Endometrial microvascular endothelial cells (primary cell): ENCODE measurements around the gene CPNE2. TPM values are rescaled to one million over a fixed set of nuclear protein-coding genes. Genes with fewer than 3 reads are reported as not detected.
"Not testable (repeated sequence)": the region's sequence is repeated elsewhere in the genome, so short reads cannot be mapped to it uniquely, and the experiment has no call there.

Experiments used
- in situ Hi-C: cut with HindIII; loops from 2 replicates; pipeline ENCODE4 v1.10.0; 2017; ENCODE audit warnings: low sequenced_read_pairs, low pct_unique_long_range_greater_than_20kb; ENCODE audit errors: inconsistent ontology term
- total RNA-seq: library from RNA; depleted of rRNA; stranded (reverse); fragments of >200 nt; gene quantifications from one replicate; pipeline ENCODE4 v1.2.3, GENCODE V29; 2015; ENCODE audit errors: inconsistent ontology term

Gene CPNE2
- total RNA-seq, 1 donor from 2014 or later, result 87.9 TPM

- in situ Hi-C loops, result no loop called here
Observed at GRCh38 chr16:57093666-57094564, 1.5 kb downstream of the CPNE2 start.

- in situ Hi-C loops, result no loop called here
Observed at GRCh38 chr16:57094911-57095310, 2.5 kb downstream of the CPNE2 start.

DNA sequence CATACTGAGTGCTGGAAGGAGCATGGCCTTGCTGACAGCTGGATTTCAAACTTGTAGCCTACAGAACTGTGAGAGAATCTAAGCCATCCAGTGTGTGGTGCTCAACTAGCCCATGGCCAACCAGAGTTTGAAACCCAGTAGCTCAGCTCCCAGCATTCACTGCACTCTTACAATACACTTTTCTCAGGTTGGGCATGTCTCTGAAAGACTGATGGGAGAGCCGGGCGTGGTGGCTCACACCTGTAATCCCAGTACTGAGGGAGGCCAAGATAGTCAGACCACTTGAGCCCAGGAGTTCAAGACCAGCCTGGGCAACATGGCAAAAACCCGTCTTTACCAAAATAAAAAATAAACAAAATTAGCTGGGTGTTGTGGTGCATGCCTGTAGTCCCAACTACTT lies 3.8 kb downstream of the CPNE2 start:
- in situ Hi-C loops, result no loop called here

DNA sequence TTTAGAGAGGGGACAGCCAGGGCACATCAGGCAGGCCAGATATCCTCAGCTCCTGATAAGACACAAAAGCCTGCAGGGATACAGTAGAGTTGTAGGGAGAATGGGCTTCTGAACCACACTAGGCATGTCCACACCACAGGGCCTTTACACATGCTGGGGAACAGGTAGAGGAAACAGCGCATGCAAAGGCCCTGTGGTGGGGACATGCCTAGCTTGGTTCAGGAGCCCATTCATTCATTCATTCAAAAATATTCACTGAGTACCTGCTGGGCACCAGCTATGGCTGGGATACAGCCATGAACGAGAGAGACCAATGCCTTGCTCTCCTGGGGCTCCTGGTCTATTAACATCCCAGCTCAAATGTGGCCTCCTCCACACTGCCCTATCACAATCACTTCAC lies 4.4 kb downstream of the CPNE2 start:
- in situ Hi-C loops, result no loop called here

- in situ Hi-C loops, result no loop called here
Observed at GRCh38 chr16:57098188-57098841, 5.9 kb downstream of the CPNE2 start.

GRCh38 chr16:57099965-57100364 lies 7.6 kb downstream of the CPNE2 start:
- in situ Hi-C loops, result not testable (repeated sequence)

DNA sequence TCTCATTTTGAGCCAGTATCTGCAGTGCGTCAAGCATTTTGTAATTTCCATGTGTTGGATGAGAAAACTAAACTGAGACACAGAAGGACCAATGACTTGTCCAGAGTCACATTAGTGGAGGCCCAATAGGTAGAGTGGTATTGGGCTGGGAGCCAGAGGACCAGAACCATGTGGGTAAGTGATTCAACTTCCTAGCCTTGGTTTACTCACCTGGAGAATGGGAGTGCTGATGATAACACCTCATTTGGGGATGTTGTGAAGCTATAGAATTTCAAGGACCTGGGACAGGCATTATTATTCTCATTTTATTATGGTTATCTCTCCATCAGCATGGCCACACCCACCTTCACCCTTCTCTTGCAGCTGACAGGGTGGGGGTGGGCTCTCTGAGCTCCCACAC lies 8.1 kb downstream of the CPNE2 start:
- in situ Hi-C loops, result no loop called here

DNA sequence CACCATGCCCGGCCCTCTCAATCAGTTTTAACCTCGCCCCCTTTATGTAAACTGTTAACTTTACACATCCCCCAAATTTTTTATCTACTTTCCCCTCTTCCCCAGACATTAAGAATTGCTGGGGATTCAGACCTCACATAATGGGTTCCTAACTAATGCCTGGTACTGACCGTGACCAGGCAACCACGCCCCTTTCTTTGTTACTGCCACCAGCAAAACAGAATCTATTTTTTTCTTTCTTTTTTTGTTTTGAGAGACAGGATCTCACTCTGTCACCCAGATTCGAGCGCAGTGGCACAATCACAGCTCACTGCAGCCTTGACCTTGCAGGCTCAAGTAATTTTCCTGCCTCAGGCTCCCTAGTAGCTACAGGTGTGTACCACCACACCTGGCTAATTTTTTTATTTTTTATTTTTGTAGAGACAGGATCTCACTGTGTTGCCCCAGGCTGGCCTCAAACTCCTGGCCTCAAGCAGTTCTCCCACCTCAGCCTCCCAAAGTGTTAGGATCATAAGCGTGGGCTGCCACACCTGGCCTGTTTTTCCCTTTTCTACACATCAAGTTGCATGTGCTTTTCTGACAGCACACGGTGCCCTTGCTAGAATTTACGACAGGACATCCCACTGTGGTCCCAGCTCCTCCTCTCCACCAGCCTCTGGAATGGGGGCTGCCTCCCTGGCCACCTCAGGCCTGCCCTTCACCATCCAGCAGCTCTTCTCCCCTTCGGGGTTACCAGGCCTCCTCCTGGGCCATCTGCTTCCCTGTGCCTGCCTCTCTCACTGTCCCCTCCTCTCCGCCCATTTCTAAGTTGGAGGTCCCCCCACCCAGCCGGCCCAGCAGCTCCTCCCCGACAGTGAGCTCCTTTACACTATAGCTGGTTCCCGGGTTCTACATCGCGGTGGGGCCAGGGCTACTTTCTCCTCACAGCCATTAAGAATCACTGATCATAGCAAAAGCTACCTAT lies 10.8 kb downstream of the CPNE2 start:
- in situ Hi-C loops, result no loop called here

GRCh38 chr16:57104706-57105105 lies 12.3 kb downstream of the CPNE2 start:
- in situ Hi-C loops, result no loop called here

- in situ Hi-C loops, result no loop called here
Observed at GRCh38 chr16:57105184-57105583, 12.8 kb downstream of the CPNE2 start.

- in situ Hi-C loops, result no loop called here
Observed at GRCh38 chr16:57106767-57107166, 14.4 kb downstream of the CPNE2 start.

- in situ Hi-C loops, result no loop called here
Observed at GRCh38 chr16:57107321-57107922, 15.0 kb downstream of the CPNE2 start.

- in situ Hi-C loops, result no loop called here
Observed at GRCh38 chr16:57108432-57108831, 16.0 kb downstream of the CPNE2 start.

- in situ Hi-C loops, result not testable (repeated sequence)
Observed at GRCh38 chr16:57109259-57110105, 17.1 kb downstream of the CPNE2 start.

- in situ Hi-C loops, result no loop called here
Observed at GRCh38 chr16:57110937-57111336, 18.6 kb downstream of the CPNE2 start.

DNA sequence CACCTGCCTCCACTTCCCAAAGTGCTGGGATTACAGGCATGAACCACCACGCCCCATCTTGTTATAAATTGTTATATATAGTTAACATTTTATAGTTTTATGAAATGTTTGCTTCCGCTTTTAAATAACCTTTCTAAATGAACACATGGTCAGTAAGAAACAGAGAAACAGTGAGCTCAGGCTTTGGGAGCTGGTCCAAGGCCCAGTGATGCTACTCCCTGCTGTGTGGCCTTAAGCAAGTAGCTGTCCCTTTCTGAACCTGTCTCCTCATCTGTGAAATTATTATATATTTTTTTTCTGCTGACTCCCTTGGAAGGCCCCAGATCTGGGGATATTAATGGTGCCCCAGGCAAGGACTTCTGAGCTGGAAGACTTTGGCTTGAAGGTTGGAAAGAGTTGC lies 19.0 kb downstream of the CPNE2 start:
- in situ Hi-C loops, result no loop called here

DNA sequence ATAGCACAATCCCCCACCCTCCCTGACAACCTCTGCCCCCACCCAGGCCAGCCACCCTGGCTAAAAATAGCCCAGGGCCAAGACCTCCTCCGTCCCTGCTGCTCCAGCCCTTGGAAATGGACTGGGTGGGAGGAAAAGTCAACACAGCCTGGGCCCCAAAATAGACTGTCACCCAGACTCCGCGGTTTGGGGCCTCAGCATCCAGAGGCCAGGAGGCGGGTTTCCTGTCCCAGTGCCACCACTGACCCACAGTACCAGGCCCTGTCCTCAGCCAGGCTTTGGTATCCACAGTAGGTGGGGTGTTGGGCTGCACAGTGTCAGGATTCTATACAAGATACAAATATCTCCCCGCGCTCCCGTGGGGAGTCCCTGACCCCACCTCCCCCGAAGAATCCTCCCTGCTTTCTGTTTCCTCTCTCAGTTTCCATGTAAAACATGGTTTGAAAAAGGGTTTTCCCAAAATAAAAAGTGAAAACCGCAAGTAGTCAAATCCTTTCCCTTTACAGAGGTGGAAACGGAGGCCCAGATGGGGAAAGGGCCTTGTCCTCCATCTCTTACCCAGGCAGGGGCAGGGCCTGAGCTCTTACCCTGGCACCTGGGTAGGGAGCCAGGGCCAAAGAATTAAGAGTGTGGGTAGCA lies 20.1 kb downstream of the CPNE2 start:
- in situ Hi-C loops, result no loop called here

GRCh38 chr16:57113042-57113453 lies 20.7 kb downstream of the CPNE2 start:
- in situ Hi-C loops, result no loop called here
